ENCODE data around the gene SPATA2. TPM values are rescaled to one million over a fixed set of nuclear protein-coding genes. Genes with fewer than 3 reads are reported as not detected.

The SPATA2 gene
- total and polyA plus RNA-seq, 2 of the 13 experiments (the other 11 are each of a cell fraction or from before 2014, with no cell fraction given), result 3.2 to 8.7 TPM

GRCh38 chr20:49915380-49916145 lies at the start of gene SPATA2 (continued):
- TF ChIP-seq GTF3A (CRISPR knock-in tag; conservative IDR thresholded peaks at IDR 0.05) (no peak; the same call in 1 of the 2 replicates), UBTF (CRISPR knock-in tag; IDR thresholded peaks at IDR 0.05) (peak; percentile 85), ZBTB39 (CRISPR knock-in tag; IDR thresholded peaks at IDR 0.05) (peak; percentile 93), HNF1A (IDR thresholded peaks at IDR 0.05; ENCODE audit: low read depth) (no peak), HNF1A (CRISPR knock-in tag; IDR thresholded peaks at IDR 0.05; ENCODE audit: borderline replicate concordance) (peak; percentile 87; the same call in 1 of the 2 replicates), CREB1 (IDR thresholded peaks at IDR 0.05) (peak; percentile 98), CREB1 (CRISPR knock-in tag; IDR thresholded peaks at IDR 0.05) (peak; percentile 99), HMG20A (CRISPR knock-in tag; IDR thresholded peaks at IDR 0.05; ENCODE audit: borderline replicate concordance) (no peak), HOXA7 (CRISPR knock-in tag; IDR thresholded peaks at IDR 0.05) (no peak), CERS6 (CRISPR knock-in tag; IDR thresholded peaks at IDR 0.05) (no peak), TRIM22 (IDR thresholded peaks at IDR 0.05) (no peak), SAFB2 (CRISPR knock-in tag; IDR thresholded peaks at IDR 0.05; ENCODE audit: borderline replicate concordance, low read depth) (no peak), GRHL1 (CRISPR knock-in tag; conservative IDR thresholded peaks at IDR 0.05) (no peak)

Measured in HepG2 (cell line).